Stimulated activated CD4-positive, alpha-beta T cell treated with anti-CD3 and anti-CD28 coated beads, Interleukin-1b, Interleukin-23, amount 100 ng/mL, for 24 hours (primary cell): Measurements from ENCODE around the gene TAF4.

ENCODE experiments used
- DNase-seq, 4 experiments: peaks; one replicate each; pipeline ENCODE4 v3.0.0-alpha.2; 2020; ENCODE audit warnings: low read depth in 4 of 4, low spot score in 1 of 4

TAF4 gene

GRCh38 chr20:62021793-62022385 is 43.8 kb downstream of the TAF4 start:
- DNase-seq: no peak

GRCh38 chr20:62020935-62021701 is 44.6 kb downstream of the TAF4 start:
- no peak for DNase-seq

- no peak for DNase-seq
Measured at GRCh38 chr20:62019881-62020492, 45.7 kb downstream of the TAF4 start.

GRCh38 chr20:62019144-62019805 is 46.4 kb downstream of the TAF4 start:
- DNase-seq: no peak

- DNase-seq: no peak
Measured at GRCh38 chr20:62018437-62019143, 47.1 kb downstream of the TAF4 start.

- DNase-seq: no peak
Measured at GRCh38 chr20:62015540-62016288, 50.0 kb downstream of the TAF4 start.

GRCh38 chr20:62014889-62015537 is 50.7 kb downstream of the TAF4 start:
- DNase-seq: no peak

GRCh38 chr20:62014488-62014775 is 51.2 kb downstream of the TAF4 start:
- no peak for DNase-seq

GRCh38 chr20:62012631-62013030 is 53.0 kb downstream of the TAF4 start:
- no peak for DNase-seq

GRCh38 chr20:62011938-62012534 is 53.6 kb downstream of the TAF4 start:
- no peak for DNase-seq

GRCh38 chr20:62011403-62011790 is 54.3 kb downstream of the TAF4 start:
- no peak for DNase-seq

- peak; percentile 25 to 30 (median 28) for DNase-seq
Measured at GRCh38 chr20:62010551-62011402, 54.9 kb downstream of the TAF4 start.

GRCh38 chr20:62009869-62010445 is 55.7 kb downstream of the TAF4 start:
- DNase-seq: no peak

GRCh38 chr20:62009322-62009721 is 56.4 kb downstream of the TAF4 start:
- no peak for DNase-seq

GRCh38 chr20:62008643-62009183 is 57.0 kb downstream of the TAF4 start:
- no peak for DNase-seq

- DNase-seq: no peak
Measured at GRCh38 chr20:62007127-62007647, 58.5 kb downstream of the TAF4 start.

- DNase-seq: no peak
Measured at GRCh38 chr20:62006482-62006881, 59.2 kb downstream of the TAF4 start.

- no peak for DNase-seq
Measured at GRCh38 chr20:62004614-62005013, 61.1 kb downstream of the TAF4 start.
